DND-41 (cell line): ENCODE measurements around the gene PTPRG.

Experiments used
- EZH2 ChIP-seq: IDR thresholded peaks from 3 replicates; pipeline ENCODE4 v1.6.1; 2012; ENCODE audit warnings: borderline replicate concordance, low read depth, mild to moderate bottlenecking, moderate library complexity, low read length, inconsistent platforms; ENCODE audit not compliant: severe bottlenecking
- TF ChIP-seq, protein P1 (sequence below): IDR thresholded peaks from 2 replicates; pipeline ENCODE4 v1.5.1; 2012; ENCODE audit warnings: borderline replicate concordance, low read length, moderate library complexity, mild to moderate bottlenecking; ENCODE audit not compliant: poor library complexity, severe bottlenecking; ENCODE audit errors: extremely low read depth

DNA sequence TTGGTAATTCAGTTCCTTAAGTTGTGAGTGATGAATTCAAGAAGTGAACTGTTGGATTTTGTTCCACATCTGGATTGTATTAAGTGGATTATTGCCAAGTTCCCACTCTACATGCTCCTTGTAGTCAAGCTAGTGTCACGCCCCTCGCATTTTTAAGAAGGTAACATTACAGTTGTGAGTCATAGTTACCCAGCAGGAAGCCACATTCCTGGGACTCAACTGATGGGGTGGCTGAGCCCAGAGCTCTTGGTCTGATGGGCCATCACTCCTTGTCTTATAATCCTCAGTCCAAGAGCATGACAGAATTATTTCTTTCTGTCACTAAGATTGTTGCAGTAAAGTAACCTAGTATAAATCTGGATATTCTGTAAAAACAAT is 102.7 kb downstream of the PTPRG start:
- no peak for TF ChIP-seq EZH2
- TF ChIP-seq, protein P1, sequence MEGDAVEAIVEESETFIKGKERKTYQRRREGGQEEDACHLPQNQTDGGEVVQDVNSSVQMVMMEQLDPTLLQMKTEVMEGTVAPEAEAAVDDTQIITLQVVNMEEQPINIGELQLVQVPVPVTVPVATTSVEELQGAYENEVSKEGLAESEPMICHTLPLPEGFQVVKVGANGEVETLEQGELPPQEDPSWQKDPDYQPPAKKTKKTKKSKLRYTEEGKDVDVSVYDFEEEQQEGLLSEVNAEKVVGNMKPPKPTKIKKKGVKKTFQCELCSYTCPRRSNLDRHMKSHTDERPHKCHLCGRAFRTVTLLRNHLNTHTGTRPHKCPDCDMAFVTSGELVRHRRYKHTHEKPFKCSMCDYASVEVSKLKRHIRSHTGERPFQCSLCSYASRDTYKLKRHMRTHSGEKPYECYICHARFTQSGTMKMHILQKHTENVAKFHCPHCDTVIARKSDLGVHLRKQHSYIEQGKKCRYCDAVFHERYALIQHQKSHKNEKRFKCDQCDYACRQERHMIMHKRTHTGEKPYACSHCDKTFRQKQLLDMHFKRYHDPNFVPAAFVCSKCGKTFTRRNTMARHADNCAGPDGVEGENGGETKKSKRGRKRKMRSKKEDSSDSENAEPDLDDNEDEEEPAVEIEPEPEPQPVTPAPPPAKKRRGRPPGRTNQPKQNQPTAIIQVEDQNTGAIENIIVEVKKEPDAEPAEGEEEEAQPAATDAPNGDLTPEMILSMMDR, result no peak
